Spleen (tissue), 11 donors: Measurements from ENCODE around the gene DNAJB8. TPM values are rescaled to one million over a fixed set of nuclear protein-coding genes. Genes with fewer than 3 reads are reported as not detected.

Source experiments
- DNase-seq: peaks from one replicate; pipeline ENCODE4 v3.0.0-alpha.2; 2020
- H3K27ac ChIP-seq, 8 donors: fragments of 200-600 bp; sonication (generic) in 7 of 8; 1 replicate in 4 of 8; 2 replicates in 4 of 8; pipeline versions ENCODE4 v1.5.0 to v1.8.0; 2016 to 2021; ENCODE audit warnings: inconsistent platforms in 4 of 8, mild to moderate bottlenecking in 4 of 8, moderate library complexity in 1 of 8
- H3K27me3 ChIP-seq, 7 donors: fragments of 200-600 bp; sonication (generic) in 6 of 7; replicated peaks in 1 of 7; 1 replicate in 4 of 7; 2 replicates in 3 of 7; pipeline versions ENCODE4 v1.5.0 to v1.8.0; 2016 to 2021; ENCODE audit warnings: inconsistent platforms in 3 of 7, mild to moderate bottlenecking in 1 of 7
- H3K36me3 ChIP-seq, 6 donors: fragments of 200-600 bp; sonication (generic) in 5 of 6; 1 replicate in 4 of 6; 2 replicates in 2 of 6; pipeline versions ENCODE4 v1.5.0 to v1.8.0; 2016 to 2021; ENCODE audit warnings: inconsistent platforms in 2 of 6
- H3K4me1 ChIP-seq, 6 donors: fragments of 200-600 bp; sonication (generic) in 5 of 6; 1 replicate in 3 of 6; 2 replicates in 3 of 6; pipeline versions ENCODE4 v1.5.0 to v1.8.0; 2016 to 2021; ENCODE audit warnings: inconsistent platforms in 3 of 6
- H3K4me3 ChIP-seq, 8 donors: fragments of 200-600 bp; sonication (generic) in 7 of 8; 1 replicate in 4 of 8; 2 replicates in 4 of 8; pipeline versions ENCODE4 v1.5.0 to v1.8.0; 2016 to 2021; ENCODE audit warnings: inconsistent platforms in 4 of 8, mild to moderate bottlenecking in 4 of 8, moderate library complexity in 2 of 8
- H3K9me3 ChIP-seq, 8 donors: fragments of 200-600 bp; sonication (generic) in 7 of 8; 1 replicate in 4 of 8; 2 replicates in 4 of 8; pipeline versions ENCODE4 v1.5.0 to v1.8.0; 2016 to 2021; ENCODE audit warnings: inconsistent platforms in 4 of 8
- CTCF ChIP-seq, 11 experiments: fragments of 200-600 bp in 7 of 11; fragments of 450-650 bp in 4 of 11; sonication (generic) in 4 of 11; IDR thresholded peaks in 8 of 11; conservative IDR thresholded peaks in 3 of 11; 1 replicate in 7 of 11; 2 replicates in 4 of 11; pipeline versions ENCODE4 v1.4.0 to v1.8.0; 2016 to 2021; ENCODE audit warnings: antibody characterized with exemption in 11 of 11, inconsistent platforms in 4 of 11, mild to moderate bottlenecking in 1 of 11
- POLR2A ChIP-seq, 3 donors: fragments of 450-650 bp; IDR thresholded peaks; one replicate each; pipeline ENCODE4 v1.5.1; 2017; ENCODE audit warnings: antibody characterized with exemption in 3 of 3, mild to moderate bottlenecking in 1 of 3
- POLR2AphosphoS5 ChIP-seq, 3 donors: sonication (generic); formaldehyde crosslinking; IDR thresholded peaks; one replicate each; pipeline ENCODE4 v1.5.1; 2017; ENCODE audit warnings: antibody characterized with exemption in 3 of 3
- WGBS, 5 donors: extraction: QIAGEN DNeasy Blood & Tissue Kit in 3 of 5; methylation state at CpG; one replicate each; pipeline versions ENCODE4 v1.1.5 to v1.1.7; 2013 to 2018; 5-methylcytosine and 5-hydroxymethylcytosine counted together
- intact Hi-C: fragments of 100-400 bp; cut with DNase I; formaldehyde crosslinking; loops from one replicate; pipeline ENCODE4 v1.15.0; 2023; ENCODE audit warnings: low total_unique reads
- polyA plus RNA-seq, 3 donors: library from polyadenylated mRNA; stranded (reverse); fragments of 200-250 nt; gene quantifications; one replicate each; pipeline ENCODE4 v1.2.1, GENCODE V29; 2013
- total RNA-seq, 7 donors: library from RNA; depleted of rRNA in 3 of 7; stranded (reverse); fragments of >200 nt in 3 of 7; fragmentation: NEBNext Ultra II Directional in 4 of 7; extraction: Animal tissue kit (Norgen Biotek cat#: 25700) in 4 of 7; gene quantifications; one replicate each; pipeline versions ENCODE4 v1.1.0 to v1.2.1, GENCODE V29; 2016 to 2021
- donor health status: healthy with polysubstance abuse.
- donor health status: DM: no; HTN: no; CAD: no; lungs with moderate emphysema.
- donor health status: DM: no; HTN: no; CAD: no.
- donor health status: Bipolar disorder and iron deficiency.
- donor health status: healthy.
- donor health status: DM: no; HTN: no; CAD: no.
- donor health status: DM: yes; HTN: yes; CAD: no.

The DNAJB8 gene
- total and polyA plus RNA-seq, 10 donors: not detected

- peaks cover 3 to 100% (median 93%) of the 10 kb centered on the region in 7 donors for H3K27me3 ChIP-seq
- no peak for TF ChIP-seq CTCF (IDR thresholded peaks at IDR 0.05 in 8 of 11, conservative IDR thresholded peaks at IDR 0.05 in 3 of 11)
- no peak for TF ChIP-seq POLR2AphosphoS5 (IDR thresholded peaks at IDR 0.05)
- TF ChIP-seq POLR2A (IDR thresholded peaks at IDR 0.05): no peak
- DNase-seq: no peak
- no peaks in the 10 kb centered on the region for H3K9me3 ChIP-seq
- intact Hi-C loops: no loop called here
- peak overlapping the region; percentile 22 to 95 (median 90) for H3K27ac ChIP-seq
- H3K36me3 ChIP-seq: peaks cover 0 to 9% (median 0%) of the 10 kb centered on the region in 6 donors
- peak overlapping the region; percentile 40 to 85 (median 68) for H3K4me3 ChIP-seq
- WGBS, 5 donors: 0 to 3% (median 2%) methylated on average over 5 to 21 of the region's 21 CpGs
- peaks cover 39 to 100% (median 92%) of the 10 kb centered on the region in 6 donors for H3K4me1 ChIP-seq
Measured at GRCh38 chr3:128488636-128488990, 21.9 kb upstream of the DNAJB8 start.

GRCh38 chr3:128487813-128488635 lies 21.3 kb upstream of the DNAJB8 start:
- WGBS, 5 donors: 0 to 2% (median 1%) methylated on average over 31 to 68 of the region's 68 CpGs
- DNase-seq: peak; percentile 84
- peak overlapping the region; percentile 42 to 95 (median 90) for H3K27ac ChIP-seq
- no peaks in the 10 kb centered on the region for H3K9me3 ChIP-seq
- peaks cover 3 to 100% (median 93%) of the 10 kb centered on the region in 7 donors for H3K27me3 ChIP-seq
- peaks cover 43 to 100% (median 92%) of the 10 kb centered on the region in 6 donors for H3K4me1 ChIP-seq
- H3K4me3 ChIP-seq: peak overlapping the region; percentile 54 to 85 (median 68)
- intact Hi-C loops: no loop called here
- peak in 1 of 3 donors; percentile 92 for TF ChIP-seq POLR2A (IDR thresholded peaks at IDR 0.05)
- TF ChIP-seq POLR2AphosphoS5 (IDR thresholded peaks at IDR 0.05): peak; percentile 88 to 99 (median 93)
- TF ChIP-seq CTCF (IDR thresholded peaks at IDR 0.05 in 8 of 11, conservative IDR thresholded peaks at IDR 0.05 in 3 of 11): peak in 2 of 11 experiments; percentile 7 to 16
- peaks cover 0 to 9% (median 0%) of the 10 kb centered on the region in 6 donors for H3K36me3 ChIP-seq

- TF ChIP-seq POLR2AphosphoS5 (IDR thresholded peaks at IDR 0.05) (no peak), POLR2A (IDR thresholded peaks at IDR 0.05) (no peak), CTCF (IDR thresholded peaks at IDR 0.05 in 8 of 11, conservative IDR thresholded peaks at IDR 0.05 in 3 of 11) (no peak)
- Histone ChIP-seq H3K27ac (peak overlapping the region; percentile 29 to 95 (median 90)), H3K4me1 (peaks cover 43 to 100% (median 92%) of the 10 kb centered on the region in 6 donors), H3K4me3 (peak overlapping the region; percentile 54 to 85 (median 68)), H3K9me3 (no peaks in the 10 kb centered on the region), H3K36me3 (peaks cover 0 to 8% (median 0%) of the 10 kb centered on the region in 6 donors), H3K27me3 (peaks cover 3 to 100% (median 89%) of the 10 kb centered on the region in 7 donors)
- intact Hi-C loops: no loop called here
- no peak for DNase-seq
- 0 to 3% (median 1%) methylated on average over 4 to 18 of the region's 18 CpGs for WGBS, 5 donors
Measured at GRCh38 chr3:128487538-128487812, 20.8 kb upstream of the DNAJB8 start.
